HEK293 (cell line): ENCODE results near the gene PDGFD.

ENCODE experiments used
- CTCF ChIA-PET: fragments of 350-600 bp; formaldehyde crosslinking; extraction: SDS; loops from one replicate; lab custom pipeline; 2021; ENCODE audit warnings: antibody characterized with exemption; lab: Yijun Ruan, JAX
- POLR2A ChIA-PET: fragments of 300-600 bp; formaldehyde crosslinking; extraction: SDS; loops from one replicate; lab custom pipeline; 2020; ENCODE audit warnings: antibody characterized with exemption, inconsistent platforms; lab: Yijun Ruan, JAX
- H3K27ac ChIP-seq: fragments of 200-500 bp; sonication (Bioruptor generic); 2 replicates; pipeline ENCODE4 v1.5.1; 2014; ENCODE audit warnings: low read depth, low read length, control low read depth, inconsistent platforms; ENCODE audit errors: extremely low read depth
- H3K36me3 ChIP-seq, 2 experiments: fragments of 200-500 bp in 1 of 2; sonication (Bioruptor generic) in 1 of 2; 1 replicate in 1 of 2; 2 replicates in 1 of 2; pipeline ENCODE4 v1.5.1; 2014 to 2017; ENCODE audit warnings: inconsistent platforms in 2 of 2, low read length in 2 of 2; ENCODE audit not compliant: control insufficient read depth in 2 of 2, insufficient read depth in 1 of 2
- H3K4me1 ChIP-seq: fragments of 200-500 bp; sonication (Bioruptor generic); 2 replicates; pipeline ENCODE4 v1.5.1; 2014; ENCODE audit warnings: mild to moderate bottlenecking, low read length, inconsistent platforms; ENCODE audit not compliant: control insufficient read depth, insufficient read depth
- H3K4me3 ChIP-seq: 2 replicates; pipeline ENCODE4 v1.5.1; 2011; ENCODE audit warnings: low read depth, mild to moderate bottlenecking, control low read depth, low read length, moderate library complexity
- H3K9me3 ChIP-seq: fragments of 200-500 bp; sonication (Bioruptor generic); 2 replicates; pipeline ENCODE4 v1.5.1; 2014; ENCODE audit warnings: low read depth, low read length, inconsistent platforms; ENCODE audit not compliant: control insufficient read depth, insufficient read depth
- BCL11B ChIP-seq: fragments of 450-650 bp; formaldehyde crosslinking; IDR thresholded peaks from 2 replicates; pipeline ENCODE4 v1.5.1; 2016; ENCODE audit warnings: low read depth, missing biosample characterization, missing genetic modification characterization
- HOXA7 ChIP-seq: sonication (generic); formaldehyde crosslinking; IDR thresholded peaks from 2 replicates; pipeline ENCODE4 v1.8.1; 2022; ENCODE audit warnings: missing genetic modification reagents, borderline replicate concordance
- IKZF3 ChIP-seq: fragments of 450-650 bp; IDR thresholded peaks from 2 replicates; pipeline ENCODE4 v1.5.0; 2018; ENCODE audit warnings: missing biosample characterization, mild to moderate bottlenecking, missing genetic modification characterization, moderate library complexity
- SALL2 ChIP-seq: fragments of 450-650 bp; formaldehyde crosslinking; IDR thresholded peaks from 2 replicates; pipeline ENCODE4 v1.5.0; 2017; ENCODE audit warnings: missing biosample characterization, mild to moderate bottlenecking, missing genetic modification characterization, borderline replicate concordance
- SCRT2 ChIP-seq: fragments of 450-650 bp; formaldehyde crosslinking; IDR thresholded peaks from 2 replicates; pipeline ENCODE4 v1.5.1; 2016; ENCODE audit warnings: missing biosample characterization, missing genetic modification characterization
- ZBTB21 ChIP-seq: fragments of 450-650 bp; formaldehyde crosslinking; IDR thresholded peaks from 2 replicates; pipeline ENCODE4 v1.5.1; 2017; ENCODE audit warnings: missing biosample characterization, missing genetic modification characterization
- ZBTB7A ChIP-seq: fragments of 450-650 bp; formaldehyde crosslinking; IDR thresholded peaks from 2 replicates; pipeline ENCODE4 v1.5.1; 2016; ENCODE audit warnings: low read depth, missing biosample characterization, missing genetic modification characterization
- ZNF140 ChIP-seq: fragments of 450-650 bp; formaldehyde crosslinking; IDR thresholded peaks from 2 replicates; pipeline ENCODE4 v1.5.1; 2016; ENCODE audit warnings: missing biosample characterization, missing genetic modification characterization
- ZNF174 ChIP-seq: fragments of 450-650 bp; formaldehyde crosslinking; IDR thresholded peaks from 2 replicates; pipeline ENCODE4 v1.5.0; 2017; ENCODE audit warnings: missing biosample characterization, mild to moderate bottlenecking, missing genetic modification characterization
- ZNF214 ChIP-seq: fragments of 450-650 bp; formaldehyde crosslinking; IDR thresholded peaks from 2 replicates; pipeline ENCODE4 v1.5.1; 2017; ENCODE audit warnings: missing biosample characterization, mild to moderate bottlenecking, missing genetic modification characterization, borderline replicate concordance
- ZNF223 ChIP-seq: fragments of 450-650 bp; formaldehyde crosslinking; IDR thresholded peaks from 2 replicates; pipeline ENCODE4 v1.5.1; 2016; ENCODE audit warnings: missing biosample characterization, missing genetic modification characterization
- ZNF24 ChIP-seq: fragments of 450-650 bp; formaldehyde crosslinking; IDR thresholded peaks from 2 replicates; pipeline ENCODE4 v1.5.1; 2016; ENCODE audit warnings: missing biosample characterization, missing genetic modification characterization
- ZNF311 ChIP-seq: fragments of 450-650 bp; formaldehyde crosslinking; IDR thresholded peaks from 2 replicates; pipeline ENCODE4 v1.5.1; 2017; ENCODE audit warnings: missing biosample characterization, missing genetic modification characterization, borderline replicate concordance
- ZNF341 ChIP-seq: fragments of 450-650 bp; formaldehyde crosslinking; IDR thresholded peaks from 2 replicates; pipeline ENCODE4; 2016; ENCODE audit warnings: low read depth, missing biosample characterization, missing genetic modification characterization
- ZNF350 ChIP-seq: fragments of 450-650 bp; formaldehyde crosslinking; IDR thresholded peaks from 2 replicates; pipeline ENCODE4 v1.5.0; 2017; ENCODE audit warnings: missing biosample characterization, mild to moderate bottlenecking, missing genetic modification characterization
- ZNF354C ChIP-seq: fragments of 450-650 bp; formaldehyde crosslinking; IDR thresholded peaks from 2 replicates; pipeline ENCODE4 v1.5.1; 2016; ENCODE audit warnings: missing biosample characterization, missing genetic modification characterization, low read depth, borderline replicate concordance
- ZNF629 ChIP-seq: fragments of 450-650 bp; formaldehyde crosslinking; IDR thresholded peaks from 2 replicates; pipeline ENCODE4 v1.5.1; 2017; ENCODE audit warnings: missing biosample characterization, missing genetic modification characterization
- ZNF654 ChIP-seq: fragments of 450-650 bp; formaldehyde crosslinking; IDR thresholded peaks from 2 replicates; pipeline ENCODE4 v1.5.1; 2016; ENCODE audit warnings: low read depth, missing biosample characterization, missing genetic modification characterization
- ZNF791 ChIP-seq: fragments of 450-650 bp; formaldehyde crosslinking; IDR thresholded peaks from 2 replicates; pipeline ENCODE4 v1.5.1; 2016; ENCODE audit warnings: missing biosample characterization, missing genetic modification characterization
- TF ChIP-seq, protein P1 (sequence below): fragments of 450-650 bp; formaldehyde crosslinking; IDR thresholded peaks from 2 replicates; pipeline ENCODE4 v1.5.1; 2017; ENCODE audit warnings: missing biosample characterization, mild to moderate bottlenecking, missing genetic modification characterization, moderate library complexity
- TF ChIP-seq, protein P2 (sequence below): fragments of 450-650 bp; formaldehyde crosslinking; IDR thresholded peaks from 2 replicates; pipeline ENCODE4 v1.5.1; 2016; ENCODE audit warnings: missing biosample characterization, missing genetic modification characterization
- TF ChIP-seq, protein P3 (sequence below): fragments of 450-650 bp; formaldehyde crosslinking; IDR thresholded peaks from 2 replicates; pipeline ENCODE4 v1.5.1; 2016; ENCODE audit warnings: missing biosample characterization, missing genetic modification characterization

Gene PDGFD

DNA sequence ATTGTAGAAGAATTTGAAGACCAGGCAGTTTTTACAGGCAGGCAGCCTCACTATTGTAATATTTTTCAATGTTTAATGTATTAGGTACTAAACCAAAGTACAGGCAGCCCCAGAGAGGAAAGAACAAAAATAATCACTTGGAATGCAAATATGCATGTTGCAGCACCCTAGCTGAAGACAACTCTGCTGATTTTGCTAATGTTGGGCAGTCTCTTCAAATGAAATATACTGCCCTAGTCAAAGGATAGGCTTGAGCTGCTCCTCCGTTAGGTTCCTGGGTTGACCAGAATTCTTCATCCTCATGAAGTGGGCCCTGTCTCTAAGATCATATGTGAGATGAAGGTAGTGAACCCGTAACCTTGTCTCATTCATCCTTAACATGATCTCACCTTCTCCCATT lies 280.7 kb downstream of the PDGFD start:
- ChIA-PET CTCF (interaction anchor here (0.6 kb wide), 1 partner anchor 272 kb away, joined by 3 read pairs; no protein-coding TSS in a partner anchor), POLR2A (no interaction called here)
- no peak overlapping the region for H3K4me3 ChIP-seq
- no peaks in the 10 kb centered on the region for H3K4me1 ChIP-seq
- H3K9me3 ChIP-seq, result no peaks in the 10 kb centered on the region
- TF ChIP-seq, protein P1, sequence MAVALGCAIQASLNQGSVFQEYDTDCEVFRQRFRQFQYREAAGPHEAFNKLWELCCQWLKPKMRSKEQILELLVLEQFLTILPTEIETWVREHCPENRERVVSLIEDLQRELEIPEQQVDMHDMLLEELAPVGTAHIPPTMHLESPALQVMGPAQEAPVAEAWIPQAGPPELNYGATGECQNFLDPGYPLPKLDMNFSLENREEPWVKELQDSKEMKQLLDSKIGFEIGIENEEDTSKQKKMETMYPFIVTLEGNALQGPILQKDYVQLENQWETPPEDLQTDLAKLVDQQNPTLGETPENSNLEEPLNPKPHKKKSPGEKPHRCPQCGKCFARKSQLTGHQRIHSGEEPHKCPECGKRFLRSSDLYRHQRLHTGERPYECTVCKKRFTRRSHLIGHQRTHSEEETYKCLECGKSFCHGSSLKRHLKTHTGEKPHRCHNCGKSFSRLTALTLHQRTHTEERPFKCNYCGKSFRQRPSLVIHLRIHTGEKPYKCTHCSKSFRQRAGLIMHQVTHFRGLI (tag by site-specific recombination), result no peak
- no peak for TF ChIP-seq ZNF223 (tag by site-specific recombination)
- TF ChIP-seq, protein P2, sequence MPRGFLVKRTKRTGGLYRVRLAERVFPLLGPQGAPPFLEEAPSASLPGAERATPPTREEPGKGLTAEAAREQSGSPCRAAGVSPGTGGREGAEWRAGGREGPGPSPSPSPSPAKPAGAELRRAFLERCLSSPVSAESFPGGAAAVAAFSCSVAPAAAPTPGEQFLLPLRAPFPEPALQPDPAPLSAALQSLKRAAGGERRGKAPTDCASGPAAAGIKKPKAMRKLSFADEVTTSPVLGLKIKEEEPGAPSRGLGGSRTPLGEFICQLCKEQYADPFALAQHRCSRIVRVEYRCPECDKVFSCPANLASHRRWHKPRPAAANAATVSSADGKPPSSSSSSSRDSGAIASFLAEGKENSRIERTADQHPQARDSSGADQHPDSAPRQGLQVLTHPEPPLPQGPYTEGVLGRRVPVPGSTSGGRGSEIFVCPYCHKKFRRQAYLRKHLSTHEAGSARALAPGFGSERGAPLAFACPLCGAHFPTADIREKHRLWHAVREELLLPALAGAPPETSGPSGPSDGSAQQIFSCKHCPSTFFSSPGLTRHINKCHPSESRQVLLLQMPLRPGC (tag by site-specific recombination), result no peak
- TF ChIP-seq, protein P3, sequence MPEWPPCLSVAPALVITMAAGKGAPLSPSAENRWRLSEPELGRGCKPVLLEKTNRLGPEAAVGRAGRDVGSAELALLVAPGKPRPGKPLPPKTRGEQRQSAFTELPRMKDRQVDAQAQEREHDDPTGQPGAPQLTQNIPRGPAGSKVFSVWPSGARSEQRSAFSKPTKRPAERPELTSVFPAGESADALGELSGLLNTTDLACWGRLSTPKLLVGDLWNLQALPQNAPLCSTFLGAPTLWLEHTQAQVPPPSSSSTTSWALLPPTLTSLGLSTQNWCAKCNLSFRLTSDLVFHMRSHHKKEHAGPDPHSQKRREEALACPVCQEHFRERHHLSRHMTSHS (tag by site-specific recombination), result no peak
- no peak overlapping the region for H3K27ac ChIP-seq
- no peaks in the 10 kb centered on the region for H3K36me3 ChIP-seq

DNA sequence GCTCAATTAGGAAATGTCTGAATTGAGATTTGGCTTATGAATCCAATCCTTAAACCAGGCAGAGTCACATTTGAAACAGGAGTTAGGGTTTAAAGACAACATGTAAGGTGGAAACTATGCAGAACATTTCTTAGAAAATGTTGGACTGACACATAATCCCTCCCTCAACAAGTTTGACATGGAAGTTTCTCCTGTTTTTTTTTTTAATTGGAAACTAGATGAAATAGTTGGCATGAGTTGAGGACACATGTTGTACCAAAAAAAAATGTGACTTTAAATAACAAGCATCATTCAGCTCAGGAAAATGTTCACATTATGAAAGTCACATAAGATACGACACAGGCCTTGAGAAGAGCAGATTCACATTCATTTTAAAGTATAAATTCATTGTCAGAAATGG lies 282.4 kb downstream of the PDGFD start:
- Histone ChIP-seq H3K4me1 (no peaks in the 10 kb centered on the region), H3K4me3 (no peak overlapping the region), H3K36me3 (no peaks in the 10 kb centered on the region), H3K27ac (no peak overlapping the region), H3K9me3 (no peaks in the 10 kb centered on the region)
- CTCF ChIA-PET, result no interaction called here
- TF ChIP-seq ZNF311 (no peak), ZBTB7A (no peak), ZNF791 (tag by site-specific recombination) (no peak), SALL2 (tag by site-specific recombination) (no peak), ZNF350 (tag by site-specific recombination) (no peak), ZNF654 (no peak), SCRT2 (tag by site-specific recombination) (no peak), HOXA7 (CRISPR knock-in tag) (no peak), ZNF629 (tag by site-specific recombination) (no peak), ZNF214 (tag by site-specific recombination) (no peak), IKZF3 (tag by site-specific recombination) (no peak), ZNF140 (tag by site-specific recombination) (no peak), ZBTB21 (tag by site-specific recombination) (no peak), ZNF24 (tag by site-specific recombination) (no peak), ZNF354C (tag by site-specific recombination) (no peak), ZNF174 (no peak), ZNF341 (no peak), BCL11B (tag by site-specific recombination) (no peak)
- POLR2A ChIA-PET, result no interaction called here
